ENCODE results near the gene MAN1A1.

The MAN1A1 gene

GRCh38 chr6:119129148-119129967, 220.2 kb downstream of the MAN1A1 start:
- no peak overlapping the region for H3K9ac ChIP-seq (ENCODE audit: low read length)
- H4K20me1 ChIP-seq (ENCODE audit: low read depth, low read length): no peaks in the 10 kb centered on the region
- no peaks in the 10 kb centered on the region for H3F3A ChIP-seq (ENCODE audit: insufficient read depth)
- H3K4me3 ChIP-seq (ENCODE audit: insufficient read depth, low read length, poor library complexity, severe bottlenecking): no peak overlapping the region
- no peak overlapping the region for H3K27ac ChIP-seq (ENCODE audit: low read depth, low read length)
- H2AFZ ChIP-seq (ENCODE audit: low read depth, low read length, severe bottlenecking): no peak overlapping the region
- H3K9me2 ChIP-seq (replicated peaks; ENCODE audit: insufficient read depth, low read length): no peaks in the 10 kb centered on the region
- H3K79me2 ChIP-seq (ENCODE audit: insufficient read depth, low read length): no peaks in the 10 kb centered on the region
- TF ChIP-seq CTCF (IDR thresholded peaks at IDR 0.05; ENCODE audit: insufficient read depth, low read length, poor library complexity, severe bottlenecking) (peak; percentile 60), EZH2phosphoT487 (conservative IDR thresholded peaks at IDR 0.05; ENCODE audit: low read length) (no peak)
- no peaks in the 10 kb centered on the region for H3K36me3 ChIP-seq (ENCODE audit: low read length)
- no peaks in the 10 kb centered on the region for H3K9me3 ChIP-seq (ENCODE audit: insufficient read depth, low read length)
- H3K4me2 ChIP-seq (ENCODE audit: low read depth, low read length, poor library complexity, severe bottlenecking): no peak overlapping the region
- H3K27me3 ChIP-seq (ENCODE audit: low read length): no peaks in the 10 kb centered on the region

- H3K4me2 ChIP-seq (ENCODE audit: low read depth, low read length, poor library complexity, severe bottlenecking): no peak overlapping the region
- TF ChIP-seq CTCF (IDR thresholded peaks at IDR 0.05; ENCODE audit: insufficient read depth, low read length, poor library complexity, severe bottlenecking) (no peak), EZH2phosphoT487 (conservative IDR thresholded peaks at IDR 0.05; ENCODE audit: low read length) (no peak)
- H3K27ac ChIP-seq (ENCODE audit: low read depth, low read length): no peak overlapping the region
- H4K20me1 ChIP-seq (ENCODE audit: low read depth, low read length): no peaks in the 10 kb centered on the region
- no peaks in the 10 kb centered on the region for H3K9me3 ChIP-seq (ENCODE audit: insufficient read depth, low read length)
- H3K9me2 ChIP-seq (replicated peaks; ENCODE audit: insufficient read depth, low read length): no peaks in the 10 kb centered on the region
- no peaks in the 10 kb centered on the region for H3F3A ChIP-seq (ENCODE audit: insufficient read depth)
- no peaks in the 10 kb centered on the region for H3K79me2 ChIP-seq (ENCODE audit: insufficient read depth, low read length)
- H3K36me3 ChIP-seq (ENCODE audit: low read length): no peaks in the 10 kb centered on the region
- H3K4me3 ChIP-seq (ENCODE audit: insufficient read depth, low read length, poor library complexity, severe bottlenecking): no peak overlapping the region
- no peak overlapping the region for H3K9ac ChIP-seq (ENCODE audit: low read length)
- H3K27me3 ChIP-seq (ENCODE audit: low read length): no peaks in the 10 kb centered on the region
- no peak overlapping the region for H2AFZ ChIP-seq (ENCODE audit: low read depth, low read length, severe bottlenecking)
Observed at GRCh38 chr6:119128252-119128912, 221.2 kb downstream of the MAN1A1 start.

GRCh38 chr6:119127627-119128026, 221.9 kb downstream of the MAN1A1 start:
- Histone ChIP-seq H2AFZ (ENCODE audit: low read depth, low read length, severe bottlenecking) (no peak overlapping the region), H3K9ac (ENCODE audit: low read length) (no peak overlapping the region), H3K9me3 (ENCODE audit: insufficient read depth, low read length) (no peaks in the 10 kb centered on the region), H3K79me2 (ENCODE audit: insufficient read depth, low read length) (no peaks in the 10 kb centered on the region), H3K4me2 (ENCODE audit: low read depth, low read length, poor library complexity, severe bottlenecking) (no peak overlapping the region), H3K9me2 (replicated peaks; ENCODE audit: insufficient read depth, low read length) (no peaks in the 10 kb centered on the region), H3K27me3 (ENCODE audit: low read length) (no peaks in the 10 kb centered on the region), H3K36me3 (ENCODE audit: low read length) (no peaks in the 10 kb centered on the region), H4K20me1 (ENCODE audit: low read depth, low read length) (no peaks in the 10 kb centered on the region), H3K27ac (ENCODE audit: low read depth, low read length) (no peak overlapping the region), H3F3A (ENCODE audit: insufficient read depth) (no peaks in the 10 kb centered on the region), H3K4me3 (ENCODE audit: insufficient read depth, low read length, poor library complexity, severe bottlenecking) (no peak overlapping the region)
- no peak for TF ChIP-seq CTCF (IDR thresholded peaks at IDR 0.05; ENCODE audit: insufficient read depth, low read length, poor library complexity, severe bottlenecking)
- no peak for TF ChIP-seq EZH2phosphoT487 (conservative IDR thresholded peaks at IDR 0.05; ENCODE audit: low read length)

All from SU-DHL-6 (cell line).